ENCODE results near the gene PSMC3IP. TPM values are rescaled to one million over a fixed set of nuclear protein-coding genes. Genes with fewer than 3 reads are reported as not detected.
"Not testable (repeated sequence)": the region's sequence is repeated elsewhere in the genome, so short reads cannot be mapped to it uniquely, and the experiment has no call there.

PSMC3IP gene
- total and polyA plus RNA-seq, 12 donors: 1.2 to 7.7 (median 2.0) TPM; not detected in 1

GRCh38 chr17:42618442-42619150 lies 41.1 kb upstream of the PSMC3IP start:
- Histone ChIP-seq H3K27ac (peak overlapping the region in 2 of 5 donors; percentile 61 to 63), H3K4me1 (replicated peaks in 1 of 2) (peaks cover 6 to 28% of the 10 kb centered on the region in 2 donors), H3K36me3 (replicated peaks in 1 of 2) (peaks cover 0 to 24% of the 10 kb centered on the region in 2 donors), H3K4me3 (no peak overlapping the region), H3K27me3 (no peaks in the 10 kb centered on the region), H3K9me3 (replicated peaks in 1 of 3) (no peaks in the 10 kb centered on the region)
- WGBS, 4 donors: 45 to 54% (median 52%) methylated on average over 9 of the region's 9 CpGs
- intact Hi-C loops (cut with DNase I): no loop called here
- TF ChIP-seq POLR2A (IDR thresholded peaks at IDR 0.05) (no peak), CTCF (IDR thresholded peaks at IDR 0.05) (peak in 3 of 6 experiments; percentile 6 to 33 (median 18))
- DNase-seq: peak; percentile 37 to 85 (median 68)

DNA sequence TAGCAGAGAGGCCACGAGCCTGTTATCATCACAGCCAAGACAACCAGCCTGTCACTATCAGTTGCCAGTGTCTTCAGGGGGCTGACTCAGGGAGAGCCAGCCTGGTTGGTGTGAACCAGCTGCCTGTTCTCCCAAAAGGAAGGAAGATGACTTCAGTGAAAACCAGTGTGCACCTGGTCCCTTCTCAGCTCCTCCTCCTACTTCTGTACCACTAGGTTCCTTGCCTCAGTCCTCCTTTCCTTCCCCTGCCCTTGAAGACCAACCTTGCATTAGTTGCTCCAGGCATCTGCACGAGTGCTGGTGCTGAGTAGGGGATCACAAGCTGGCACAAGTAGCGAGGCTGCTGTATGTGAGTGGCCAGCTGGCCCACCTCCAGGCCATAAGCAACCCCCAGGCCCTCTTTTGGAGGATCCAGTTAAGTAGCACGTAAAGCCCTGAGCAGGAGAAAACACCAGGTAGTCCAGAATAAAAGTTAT lies 40.5 kb upstream of the PSMC3IP start:
- TF ChIP-seq POLR2A (IDR thresholded peaks at IDR 0.05) (no peak), CTCF (IDR thresholded peaks at IDR 0.05) (no peak)
- Histone ChIP-seq H3K4me3 (no peak overlapping the region), H3K36me3 (replicated peaks in 1 of 2) (peaks cover 0 to 30% of the 10 kb centered on the region in 2 donors), H3K4me1 (replicated peaks in 1 of 2) (peaks cover 6 to 27% of the 10 kb centered on the region in 2 donors), H3K27ac (peak overlapping the region in 2 of 5 donors; percentile 61 to 63), H3K27me3 (no peaks in the 10 kb centered on the region), H3K9me3 (replicated peaks in 1 of 3) (no peaks in the 10 kb centered on the region)
- DNase-seq: no peak
- WGBS, 4 donors: 56 to 65% (median 61%) methylated on average over 4 of the region's 4 CpGs
- intact Hi-C loops (cut with DNase I): no loop called here

DNA sequence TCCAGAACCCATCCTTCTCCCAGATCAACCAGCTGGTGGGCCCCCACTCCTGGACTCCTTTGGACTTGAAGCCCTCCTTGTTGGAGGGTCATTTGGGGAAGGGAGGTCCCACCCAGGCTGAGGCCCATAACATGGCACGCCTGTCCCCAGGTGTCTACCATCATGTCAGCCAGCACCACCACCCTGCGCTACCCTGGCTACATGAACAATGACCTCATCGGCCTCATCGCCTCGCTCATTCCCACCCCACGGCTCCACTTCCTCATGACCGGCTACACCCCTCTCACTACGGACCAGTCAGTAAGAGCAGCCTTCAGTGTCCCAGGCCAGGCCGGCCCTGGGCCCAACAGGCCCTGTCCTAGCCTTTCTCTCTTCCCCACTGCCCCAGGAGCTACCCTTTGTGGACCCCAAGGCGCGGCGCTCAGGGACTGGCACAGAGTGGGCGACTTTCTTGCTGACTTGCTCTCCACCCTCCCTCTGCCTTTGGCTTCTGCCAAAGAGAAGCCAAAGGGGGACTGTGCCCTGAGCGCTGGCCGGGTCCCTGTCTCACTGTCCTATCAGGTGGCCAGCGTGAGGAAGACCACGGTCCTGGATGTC lies 36.3 kb upstream of the PSMC3IP start:
- H3K27ac ChIP-seq: no peak overlapping the region
- intact Hi-C loops (cut with DNase I): loop anchor here in 1 of 2 donors (5.0 kb wide), 1 partner anchor 59 kb away; no protein-coding TSS in a partner anchor
- WGBS, 4 donors: 92 to 98% (median 96%) methylated on average over 12 to 17 of the region's 17 CpGs
- H3K27me3 ChIP-seq: no peaks in the 10 kb centered on the region
- H3K9me3 ChIP-seq (replicated peaks in 1 of 3): no peaks in the 10 kb centered on the region
- peaks cover 3 to 11% of the 10 kb centered on the region in 2 donors for H3K4me1 ChIP-seq (replicated peaks in 1 of 2)
- no peak for DNase-seq
- no peak overlapping the region for H3K4me3 ChIP-seq
- TF ChIP-seq POLR2A (IDR thresholded peaks at IDR 0.05) (no peak), CTCF (IDR thresholded peaks at IDR 0.05) (no peak)
- peaks cover 0 to 41% of the 10 kb centered on the region in 2 donors for H3K36me3 ChIP-seq (replicated peaks in 1 of 2)

GRCh38 chr17:42612013-42612412 lies 34.5 kb upstream of the PSMC3IP start:
- no peak for DNase-seq
- Histone ChIP-seq H3K9me3 (replicated peaks in 1 of 3) (no peaks in the 10 kb centered on the region), H3K36me3 (replicated peaks in 1 of 2) (peaks cover 0 to 41% of the 10 kb centered on the region in 2 donors), H3K27ac (no peak overlapping the region), H3K4me3 (no peak overlapping the region), H3K27me3 (no peaks in the 10 kb centered on the region), H3K4me1 (replicated peaks in 1 of 2) (peaks cover 15 to 17% of the 10 kb centered on the region in 2 donors)
- 96 to 100% (median 97%) methylated on average over 1 to 4 of the region's 4 CpGs for WGBS, 4 donors
- TF ChIP-seq CTCF (IDR thresholded peaks at IDR 0.05): no peak
- TF ChIP-seq POLR2A (IDR thresholded peaks at IDR 0.05): no peak
- intact Hi-C loops (cut with DNase I): loop anchor here in 1 of 2 donors (5.0 kb wide), 1 partner anchor 60 kb away; no protein-coding TSS in a partner anchor

- Histone ChIP-seq H3K4me1 (replicated peaks in 1 of 2) (peaks cover 22 to 31% of the 10 kb centered on the region in 2 donors), H3K36me3 (replicated peaks in 1 of 2) (peaks cover 0 to 30% of the 10 kb centered on the region in 2 donors), H3K27ac (peak overlapping the region; percentile 33 to 94 (median 70)), H3K4me3 (peak overlapping the region in 3 of 4 donors; percentile 58 to 93 (median 83))
- intact Hi-C loops (cut with DNase I): loop anchor here in 1 of 2 donors (5.0 kb wide), 2 partner anchors 62 to 72 kb away; partner anchors contain the start of genes CCR10 and CNTNAP1
- DNase-seq: peak in 3 of 7 donors; percentile 46 to 65 (median 55)
- H3K27me3 ChIP-seq; H3K9me3 ChIP-seq (replicated peaks in 1 of 3): not testable (repeated sequence)
- 13 to 24% (median 18%) methylated on average over 12 to 35 of the region's 42 CpGs for WGBS, 4 donors
These were observed 32.6 kb upstream of the PSMC3IP start for GRCh38 chr17:42609814-42610801.

Measured in adrenal gland (tissue), 12 donors.